ENCODE results near the gene CA5B. TPM values are rescaled to one million over a fixed set of nuclear protein-coding genes. Genes with fewer than 3 reads are reported as not detected.
A peak's percentile ranks its signal among the peaks of the same experiment; 100 is the strongest.

Gene CA5B
- total and polyA plus RNA-seq, 4 donors, result 0.55 to 2.9 (median 1.6) TPM

DNA sequence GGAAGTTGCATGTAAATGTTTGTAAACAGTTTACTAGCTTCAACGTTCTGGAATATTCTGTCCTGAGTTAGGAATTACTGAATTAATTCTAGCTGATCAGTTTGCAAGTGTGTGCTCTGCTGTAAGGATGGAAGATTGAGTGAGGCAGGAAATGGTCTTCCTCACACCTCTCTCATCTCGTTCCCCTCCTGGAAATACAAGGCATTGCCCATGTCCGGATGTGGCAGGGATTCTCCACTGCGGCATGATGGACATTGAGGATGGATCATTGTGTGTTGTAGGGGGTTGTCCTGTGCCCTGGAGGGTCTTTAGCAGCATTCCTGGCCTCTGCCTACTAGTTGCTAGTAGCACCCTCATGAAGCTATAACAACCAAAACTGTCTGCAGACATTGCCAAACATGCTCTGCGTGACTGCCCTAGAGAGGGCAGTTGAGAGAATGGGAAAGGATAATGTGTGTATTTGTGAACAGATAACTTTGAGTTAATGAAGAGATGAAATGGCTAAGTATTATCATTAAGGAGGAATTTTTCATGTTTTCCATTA, 12.6 kb downstream of the CA5B start:
- no peaks in the 10 kb centered on the region for H3K9me3 ChIP-seq (ENCODE audit: control insufficient read depth in 4 of 4, low read length in 3 of 4)
- H3K27ac ChIP-seq (ENCODE audit: low read depth in 1 of 2, low read length in 2 of 2), result no peak overlapping the region
- WGBS, result 72% methylated on average over 5 of the region's 5 CpGs
- no peak overlapping the region for H3K9ac ChIP-seq (ENCODE audit: low read depth in 1 of 2, low read length in 2 of 2)
- no peak for DNase-seq (ENCODE audit: low spot score)
- H3K4me3 ChIP-seq (ENCODE audit: low read depth in 1 of 3, low read length in 3 of 3), result no peak overlapping the region
- TF ChIP-seq RAD21 (IDR thresholded peaks at IDR 0.05) (no peak), HNF4A (conservative IDR thresholded peaks at IDR 0.05) (no peak), RXRA (IDR thresholded peaks at IDR 0.05) (no peak), FOXA1 (IDR thresholded peaks at IDR 0.05) (no peak), NR2F2 (IDR thresholded peaks at IDR 0.05) (no peak), EGR1 (IDR thresholded peaks at IDR 0.05; ENCODE audit: low read depth in 2 of 2) (no peak), GABPA (IDR thresholded peaks at IDR 0.05 in 1 of 2, conservative IDR thresholded peaks at IDR 0.05 in 1 of 2) (no peak), HNF4G (IDR thresholded peaks at IDR 0.05) (no peak), SP1 (IDR thresholded peaks at IDR 0.05) (no peak), YY1 (IDR thresholded peaks at IDR 0.05) (no peak), TAF1 (conservative IDR thresholded peaks at IDR 0.05) (no peak)
- TF ChIP-seq, protein P1, sequence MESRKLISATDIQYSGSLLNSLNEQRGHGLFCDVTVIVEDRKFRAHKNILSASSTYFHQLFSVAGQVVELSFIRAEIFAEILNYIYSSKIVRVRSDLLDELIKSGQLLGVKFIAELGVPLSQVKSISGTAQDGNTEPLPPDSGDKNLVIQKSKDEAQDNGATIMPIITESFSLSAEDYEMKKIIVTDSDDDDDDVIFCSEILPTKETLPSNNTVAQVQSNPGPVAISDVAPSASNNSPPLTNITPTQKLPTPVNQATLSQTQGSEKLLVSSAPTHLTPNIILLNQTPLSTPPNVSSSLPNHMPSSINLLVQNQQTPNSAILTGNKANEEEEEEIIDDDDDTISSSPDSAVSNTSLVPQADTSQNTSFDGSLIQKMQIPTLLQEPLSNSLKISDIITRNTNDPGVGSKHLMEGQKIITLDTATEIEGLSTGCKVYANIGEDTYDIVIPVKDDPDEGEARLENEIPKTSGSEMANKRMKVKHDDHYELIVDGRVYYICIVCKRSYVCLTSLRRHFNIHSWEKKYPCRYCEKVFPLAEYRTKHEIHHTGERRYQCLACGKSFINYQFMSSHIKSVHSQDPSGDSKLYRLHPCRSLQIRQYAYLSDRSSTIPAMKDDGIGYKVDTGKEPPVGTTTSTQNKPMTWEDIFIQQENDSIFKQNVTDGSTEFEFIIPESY (IDR thresholded peaks at IDR 0.05), result no peak
- TF ChIP-seq, protein P2, sequence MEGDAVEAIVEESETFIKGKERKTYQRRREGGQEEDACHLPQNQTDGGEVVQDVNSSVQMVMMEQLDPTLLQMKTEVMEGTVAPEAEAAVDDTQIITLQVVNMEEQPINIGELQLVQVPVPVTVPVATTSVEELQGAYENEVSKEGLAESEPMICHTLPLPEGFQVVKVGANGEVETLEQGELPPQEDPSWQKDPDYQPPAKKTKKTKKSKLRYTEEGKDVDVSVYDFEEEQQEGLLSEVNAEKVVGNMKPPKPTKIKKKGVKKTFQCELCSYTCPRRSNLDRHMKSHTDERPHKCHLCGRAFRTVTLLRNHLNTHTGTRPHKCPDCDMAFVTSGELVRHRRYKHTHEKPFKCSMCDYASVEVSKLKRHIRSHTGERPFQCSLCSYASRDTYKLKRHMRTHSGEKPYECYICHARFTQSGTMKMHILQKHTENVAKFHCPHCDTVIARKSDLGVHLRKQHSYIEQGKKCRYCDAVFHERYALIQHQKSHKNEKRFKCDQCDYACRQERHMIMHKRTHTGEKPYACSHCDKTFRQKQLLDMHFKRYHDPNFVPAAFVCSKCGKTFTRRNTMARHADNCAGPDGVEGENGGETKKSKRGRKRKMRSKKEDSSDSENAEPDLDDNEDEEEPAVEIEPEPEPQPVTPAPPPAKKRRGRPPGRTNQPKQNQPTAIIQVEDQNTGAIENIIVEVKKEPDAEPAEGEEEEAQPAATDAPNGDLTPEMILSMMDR (IDR thresholded peaks at IDR 0.05; ENCODE audit: low read depth, low read length, missing input control), result no peak
- TF ChIP-seq, protein P3, sequence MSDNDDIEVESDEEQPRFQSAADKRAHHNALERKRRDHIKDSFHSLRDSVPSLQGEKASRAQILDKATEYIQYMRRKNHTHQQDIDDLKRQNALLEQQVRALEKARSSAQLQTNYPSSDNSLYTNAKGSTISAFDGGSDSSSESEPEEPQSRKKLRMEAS (IDR thresholded peaks at IDR 0.05), result no peak
- no peaks in the 10 kb centered on the region for H3K4me1 ChIP-seq (ENCODE audit: control insufficient read depth in 4 of 4, insufficient read depth in 4 of 4, low read length in 3 of 4)
- H3K36me3 ChIP-seq (ENCODE audit: control insufficient read depth in 4 of 4, insufficient read depth in 3 of 4, low read depth in 1 of 4, low read length in 3 of 4), result no peaks in the 10 kb centered on the region
- H3K27me3 ChIP-seq (ENCODE audit: control insufficient read depth in 4 of 4, insufficient read depth in 4 of 4, low read length in 3 of 4), result no peaks in the 10 kb centered on the region

DNA sequence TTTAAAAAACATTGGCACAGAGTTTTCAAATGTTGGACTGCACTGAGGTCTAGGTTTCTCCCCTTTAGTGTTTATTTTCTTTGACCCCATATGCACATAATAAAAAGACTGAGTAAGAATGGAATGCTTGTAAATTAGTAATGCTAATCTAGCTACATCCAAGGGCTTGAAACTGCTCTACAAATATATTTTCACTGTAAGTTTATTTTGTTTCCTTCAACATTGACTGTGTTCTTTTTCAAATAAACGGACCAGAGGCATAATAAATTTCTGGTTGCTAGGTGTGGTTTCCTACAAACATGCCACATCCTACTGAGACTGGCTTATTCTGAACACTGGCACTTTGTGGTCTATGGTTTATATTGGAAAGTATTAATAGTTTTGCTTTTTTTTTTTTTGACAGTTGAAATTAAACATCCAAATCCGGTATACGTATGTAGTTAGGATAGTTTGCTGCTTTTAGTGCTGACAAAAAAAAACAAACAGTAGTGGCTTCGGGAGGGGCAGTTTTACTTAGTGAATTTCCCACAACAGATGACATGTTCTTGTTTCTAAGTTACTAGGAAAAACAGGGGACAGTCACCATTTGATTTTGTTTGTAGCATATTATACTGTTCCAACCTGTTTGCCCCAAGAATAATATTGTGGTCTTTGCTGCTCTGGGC, 13.2 kb downstream of the CA5B start:
- H3K27ac ChIP-seq (ENCODE audit: low read depth in 1 of 2, low read length in 2 of 2), result no peak overlapping the region
- H3K4me1 ChIP-seq (ENCODE audit: control insufficient read depth in 4 of 4, insufficient read depth in 4 of 4, low read length in 3 of 4), result no peaks in the 10 kb centered on the region
- DNase-seq (ENCODE audit: low spot score), result no peak
- WGBS, result 63% methylated on average over 4 of the region's 4 CpGs
- H3K9ac ChIP-seq (ENCODE audit: low read depth in 1 of 2, low read length in 2 of 2), result no peak overlapping the region
- H3K36me3 ChIP-seq (ENCODE audit: control insufficient read depth in 4 of 4, insufficient read depth in 3 of 4, low read depth in 1 of 4, low read length in 3 of 4), result no peaks in the 10 kb centered on the region
- TF ChIP-seq, protein P1 (IDR thresholded peaks at IDR 0.05), result no peak
- peak; percentile 6 for TF ChIP-seq SP1 (IDR thresholded peaks at IDR 0.05)
- H3K27me3 ChIP-seq (ENCODE audit: control insufficient read depth in 4 of 4, insufficient read depth in 4 of 4, low read length in 3 of 4), result no peaks in the 10 kb centered on the region
- no peak overlapping the region for H3K4me3 ChIP-seq (ENCODE audit: low read depth in 1 of 3, low read length in 3 of 3)
- H3K9me3 ChIP-seq (ENCODE audit: control insufficient read depth in 4 of 4, low read length in 3 of 4), result no peaks in the 10 kb centered on the region

Measured in liver (tissue), 9 donors.